Measurements from ENCODE around the gene IGF2BP3. TPM values are rescaled to one million over a fixed set of nuclear protein-coding genes. Genes with fewer than 3 reads are reported as not detected.
A peak's percentile ranks its signal among the peaks of the same experiment; 100 is the strongest.

Gene IGF2BP3
- total and polyA plus RNA-seq, 10 of the 15 experiments (the other 5 are each of a cell fraction or from before 2014, with no cell fraction given): 4.6 to 61.2 (median 36.9) TPM

GRCh38 chr7:23471106-23471859, 992 bp upstream of the IGF2BP3 start (continued):
- TF ChIP-seq TBL1XR1 (IDR thresholded peaks at IDR 0.05; ENCODE audit: low read depth, low read length) (peak; percentile 28; the same call in 1 of the 2 replicates), ATF7 (IDR thresholded peaks at IDR 0.05; ENCODE audit: low read depth) (peak; percentile 2; the same call in 1 of the 2 replicates), TCF12 (IDR thresholded peaks at IDR 0.05; ENCODE audit: low read depth, low read length) (peak; percentile 54; the same call in 1 of the 2 replicates), SIN3A (IDR thresholded peaks at IDR 0.05; ENCODE audit: low read depth, low read length) (peak; percentile 45; the same call in 1 of the 2 replicates), NFIC (IDR thresholded peaks at IDR 0.05; ENCODE audit: low read depth, low read length) (peak; percentile 7; the same call in 1 of the 2 replicates), EGR1 (IDR thresholded peaks at IDR 0.05; ENCODE audit: borderline replicate concordance in 1 of 2, low read depth in 2 of 2, low read length in 2 of 2) (peak in 1 of 2 experiments; percentile 93; a peak in 2 of 3 replicates), MLLT1 (IDR thresholded peaks at IDR 0.05) (peak; percentile 38; the same call in 1 of the 2 replicates), TARDBP (IDR thresholded peaks at IDR 0.05; ENCODE audit: borderline replicate concordance) (no peak)

- BruUV-seq (replicated peaks): TSS peak; percentile 84
- POLR2A ChIA-PET: interaction anchor here (0.8 to 2.3 kb wide), 6 partner anchors 20 to 112 kb away, joined by 3 to 6 read pairs (median 4); no protein-coding TSS in a partner anchor
- Histone ChIP-seq H3K79me2 (ENCODE audit: control insufficient read depth, insufficient read depth, low read length) (peaks cover 86% of the 10 kb centered on the region), H3K27me3 (replicated peaks in 1 of 2; ENCODE audit: control insufficient read depth in 2 of 2, insufficient read depth in 2 of 2, low read length in 1 of 2) (no peaks in the 10 kb centered on the region), H4K20me1 (ENCODE audit: control insufficient read depth, insufficient read depth) (no peaks in the 10 kb centered on the region), H3K9ac (ENCODE audit: control insufficient read depth, insufficient read depth, low read length) (peak overlapping the region; percentile 96), H3K27ac (ENCODE audit: control insufficient read depth, insufficient read depth) (peak overlapping the region; percentile 94), H3K4me1 (ENCODE audit: control insufficient read depth, insufficient read depth, low read length) (peaks cover 7% of the 10 kb centered on the region), H3K4me3 (peak overlapping the region; percentile 96), H3K36me3 (ENCODE audit: control insufficient read depth in 2 of 2, insufficient read depth in 2 of 2, low read length in 1 of 2) (no peaks in the 10 kb centered on the region), H3K4me2 (ENCODE audit: control insufficient read depth, insufficient read depth) (peak overlapping the region; percentile 52), H2AFZ (ENCODE audit: control insufficient read depth, low read depth, low read length) (peak overlapping the region; percentile 29; the same call in 1 of the 2 replicates), H3K9me3 (replicated peaks; ENCODE audit: control insufficient read depth, insufficient read depth, low read length) (no peaks in the 10 kb centered on the region)
- no peak for FAIRE-seq
- CTCF ChIA-PET: interaction anchor here (0.9 to 1.2 kb wide), 4 partner anchors 24 to 112 kb away, joined by 3 read pairs; no protein-coding TSS in a partner anchor
- 5% methylated on average over 18 of the region's 18 CpGs for WGBS (ENCODE audit: insufficient coverage, insufficient replicate concordance, low lambda C conversion rate, missing lambda C conversion rate)
- in situ Hi-C loops (cut with MboI): no loop called here
- no peak for ATAC-seq
- intact Hi-C loops (cut with micrococcal nuclease; ENCODE audit: unreplicated experiment): loop anchor here (2.0 to 5.0 kb wide), 5 partner anchors 59 to 288 kb away; partner anchors contain the start of genes CCDC126 and NUP42
- RAD21 ChIA-PET (ENCODE audit: unreplicated experiment): interaction anchor here (1.0 to 1.9 kb wide), 2 partner anchors 70 to 112 kb away, joined by 3 to 9 read pairs; no protein-coding TSS in a partner anchor
- no peak for DNase-seq (ENCODE audit: low read depth, low spot score)
- SMC1A ChIA-PET (ENCODE audit: uncharacterized antibody, unreplicated experiment): interaction anchor here (0.7 to 1.2 kb wide), 4 partner anchors 9 to 70 kb away, joined by 3 to 4 read pairs (median 3); no protein-coding TSS in a partner anchor
- TF ChIP-seq ZBTB33 (IDR thresholded peaks at IDR 0.05) (no peak), CREM (IDR thresholded peaks at IDR 0.05; ENCODE audit: low read depth) (no peak), RAD51 (IDR thresholded peaks at IDR 0.05) (no peak), RUNX3 (IDR thresholded peaks at IDR 0.05; ENCODE audit: low read length) (no peak), MEF2B (IDR thresholded peaks at IDR 0.05; ENCODE audit: partially characterized antibody, poor library complexity, severe bottlenecking) (no peak), RELB (IDR thresholded peaks at IDR 0.05; ENCODE audit: low read depth) (no peak)
These were observed 385 bp downstream of the IGF2BP3 start for GRCh38 chr7:23469961-23470250.

Measured in GM12878 (cell line).